Stimulated activated CD8-positive, alpha-beta memory T cell treated with anti-CD3 and anti-CD28 coated beads, Interleukin-4, amount 100 ng/mL, for 1 hour (primary cell): ENCODE results near the gene KIF13A.
"Not testable (repeated sequence)": the region's sequence is repeated elsewhere in the genome, so short reads cannot be mapped to it uniquely, and the experiment has no call there.

Experiments
- DNase-seq, 2 donors: peaks; one replicate each; pipeline ENCODE4 v3.0.0-alpha.2; 2020; ENCODE audit warnings: low read depth in 2 of 2, low spot score in 1 of 2

Gene KIF13A

DNA sequence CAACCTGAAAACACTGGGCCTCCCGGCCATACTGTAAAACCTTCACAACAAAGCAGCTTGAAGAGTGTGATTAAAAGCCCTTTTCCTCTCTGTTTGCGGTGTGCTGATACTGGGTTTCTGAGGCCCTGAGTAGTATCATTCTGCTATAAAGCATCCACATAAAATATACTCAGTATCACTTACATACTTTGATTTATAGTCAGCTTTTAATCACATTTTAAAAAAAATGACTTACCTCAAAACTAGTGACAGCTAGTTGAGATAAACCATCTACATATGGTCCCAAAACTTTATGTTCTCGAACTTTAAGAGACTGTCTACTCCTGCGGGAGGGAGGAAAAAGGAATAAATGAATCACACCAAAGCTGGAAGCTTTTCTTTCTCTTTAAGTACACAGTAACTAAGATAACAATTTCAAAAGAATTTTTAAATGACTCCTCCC, 135.7 kb downstream of the KIF13A start:
- DNase-seq, result no peak

DNA sequence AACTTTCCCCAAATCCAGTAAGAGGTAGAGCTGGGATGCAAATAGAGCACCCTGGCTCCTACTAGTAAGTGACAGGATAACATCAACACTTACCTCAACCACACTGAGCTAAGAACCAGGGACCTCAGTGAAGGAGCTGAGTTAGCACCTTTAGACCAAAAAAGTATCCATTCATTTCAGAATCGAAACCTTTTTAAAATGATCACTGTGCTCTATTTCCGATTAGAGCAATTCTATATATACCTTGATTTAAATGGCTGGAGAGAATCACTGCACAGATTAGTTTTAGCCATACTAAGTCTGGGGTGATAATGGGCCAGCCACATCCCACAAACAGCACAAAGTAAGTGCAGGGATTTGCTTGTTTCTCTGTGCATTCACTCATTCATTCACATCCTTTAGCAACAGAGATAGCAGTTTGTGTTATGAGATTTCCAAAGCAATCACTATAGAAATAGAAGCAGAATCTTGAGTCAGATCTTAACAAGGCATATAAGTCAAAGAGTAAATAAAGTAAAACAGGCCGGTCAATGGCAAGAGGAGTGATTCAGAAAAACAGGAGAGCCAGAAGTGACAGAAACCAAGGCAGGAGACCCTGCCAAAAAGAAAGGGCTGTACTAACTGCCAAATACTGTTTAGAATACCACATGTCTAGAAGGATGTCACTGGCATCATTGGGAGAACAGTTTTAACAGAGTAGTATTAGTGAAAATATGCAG, 136.3 kb downstream of the KIF13A start:
- DNase-seq, result no peak

DNA sequence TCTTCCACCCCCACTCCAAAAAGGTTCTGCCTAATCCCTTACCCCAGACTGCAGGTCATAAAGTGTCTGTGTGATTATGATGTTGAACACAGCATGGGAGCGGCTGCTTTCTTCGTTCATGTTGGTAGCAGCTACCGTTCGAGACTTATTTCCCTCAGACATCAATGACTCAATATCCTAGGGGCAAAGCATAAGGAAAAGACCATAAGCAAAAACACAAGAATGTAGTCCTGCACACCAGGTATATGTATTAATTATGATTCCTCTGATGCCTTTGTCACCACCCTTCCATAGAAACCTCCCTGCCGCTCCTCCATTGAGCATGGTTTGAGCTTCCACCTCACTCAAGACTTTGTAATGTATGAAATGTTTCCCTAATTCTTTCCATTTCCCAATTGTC, 137.2 kb downstream of the KIF13A start:
- no peak for DNase-seq

DNA sequence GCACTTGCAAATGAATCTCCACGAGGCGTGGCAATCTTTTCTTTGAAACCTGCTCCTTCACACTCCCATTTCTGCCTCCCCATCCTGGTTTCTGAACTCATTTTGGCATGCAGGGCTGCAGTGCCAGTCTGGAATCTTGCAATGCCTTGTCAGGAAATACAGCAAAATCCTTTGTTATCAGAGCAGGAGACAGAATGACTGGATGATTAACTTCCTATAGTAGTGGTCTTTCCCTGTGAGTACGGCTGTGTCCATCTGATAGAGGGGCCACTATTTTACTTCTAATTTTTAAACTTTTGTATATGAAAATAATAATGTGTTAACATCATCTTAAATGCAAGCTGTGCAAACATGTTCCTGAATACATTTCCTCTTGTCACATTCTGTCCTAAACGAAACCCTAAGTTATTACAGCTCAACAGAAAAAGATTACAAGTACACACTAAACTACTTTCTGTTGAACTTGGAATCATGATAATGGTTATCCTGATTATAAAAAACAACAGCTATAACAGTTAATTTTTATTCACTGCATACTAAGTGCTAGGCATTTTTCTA, 140.2 kb downstream of the KIF13A start:
- DNase-seq, result no peak

DNA sequence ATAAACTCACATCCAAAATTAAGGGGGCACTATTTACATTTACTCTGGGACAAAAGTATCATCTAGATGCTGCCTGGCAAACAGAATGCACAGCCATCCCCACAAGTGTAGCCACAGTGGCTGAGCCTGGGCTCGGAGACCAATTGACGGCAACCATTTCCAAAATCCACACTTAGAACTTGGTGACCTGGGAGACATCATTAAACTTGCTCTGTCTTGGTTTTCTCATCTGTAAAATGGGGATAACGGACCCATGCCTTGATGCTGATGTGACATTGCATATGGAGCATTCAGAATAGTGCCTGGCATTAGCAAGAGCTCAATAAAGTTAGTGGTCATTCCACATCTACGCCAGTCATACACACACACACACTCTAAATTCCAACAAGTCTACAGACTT, 140.7 kb downstream of the KIF13A start:
- DNase-seq, result no peak

DNA sequence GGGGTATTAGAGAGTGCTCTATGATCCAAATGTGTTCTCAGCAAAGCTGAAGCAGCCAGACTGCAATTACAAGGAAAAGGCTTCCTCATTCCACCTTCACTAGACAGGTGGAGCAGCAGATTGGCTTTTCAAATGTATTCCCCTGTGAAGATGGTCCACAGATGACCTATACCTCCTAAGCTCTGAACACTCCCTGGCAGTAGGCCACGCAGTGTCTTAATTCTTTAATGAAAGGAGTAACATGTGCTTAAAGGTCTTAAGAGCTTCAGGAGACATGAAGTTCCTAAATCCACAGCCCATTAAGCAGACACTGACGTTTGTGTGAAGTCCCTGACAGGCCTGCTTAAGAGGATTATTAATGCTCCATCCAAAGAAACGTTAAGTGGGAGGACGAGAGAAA, 141.8 kb downstream of the KIF13A start:
- DNase-seq, result no peak

DNA sequence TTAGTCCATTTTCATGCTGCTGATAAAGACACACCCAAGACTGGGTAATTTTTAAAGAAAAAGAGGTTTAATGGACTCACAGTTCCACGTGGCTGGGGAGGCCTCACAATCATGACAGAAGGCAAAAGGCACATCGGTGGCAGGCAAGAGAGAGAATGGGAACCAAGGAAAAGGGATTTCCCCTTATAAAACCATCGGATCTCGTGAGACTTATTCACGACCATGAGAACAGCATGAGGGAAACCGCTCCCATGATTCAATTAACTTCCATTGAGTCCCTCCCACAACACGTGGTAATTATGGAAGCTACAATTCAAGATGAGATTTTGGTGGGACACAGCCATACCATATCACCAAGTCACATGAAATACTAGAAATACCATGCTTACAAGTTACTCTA, 142.5 kb downstream of the KIF13A start:
- DNase-seq, result not testable (repeated sequence)

DNA sequence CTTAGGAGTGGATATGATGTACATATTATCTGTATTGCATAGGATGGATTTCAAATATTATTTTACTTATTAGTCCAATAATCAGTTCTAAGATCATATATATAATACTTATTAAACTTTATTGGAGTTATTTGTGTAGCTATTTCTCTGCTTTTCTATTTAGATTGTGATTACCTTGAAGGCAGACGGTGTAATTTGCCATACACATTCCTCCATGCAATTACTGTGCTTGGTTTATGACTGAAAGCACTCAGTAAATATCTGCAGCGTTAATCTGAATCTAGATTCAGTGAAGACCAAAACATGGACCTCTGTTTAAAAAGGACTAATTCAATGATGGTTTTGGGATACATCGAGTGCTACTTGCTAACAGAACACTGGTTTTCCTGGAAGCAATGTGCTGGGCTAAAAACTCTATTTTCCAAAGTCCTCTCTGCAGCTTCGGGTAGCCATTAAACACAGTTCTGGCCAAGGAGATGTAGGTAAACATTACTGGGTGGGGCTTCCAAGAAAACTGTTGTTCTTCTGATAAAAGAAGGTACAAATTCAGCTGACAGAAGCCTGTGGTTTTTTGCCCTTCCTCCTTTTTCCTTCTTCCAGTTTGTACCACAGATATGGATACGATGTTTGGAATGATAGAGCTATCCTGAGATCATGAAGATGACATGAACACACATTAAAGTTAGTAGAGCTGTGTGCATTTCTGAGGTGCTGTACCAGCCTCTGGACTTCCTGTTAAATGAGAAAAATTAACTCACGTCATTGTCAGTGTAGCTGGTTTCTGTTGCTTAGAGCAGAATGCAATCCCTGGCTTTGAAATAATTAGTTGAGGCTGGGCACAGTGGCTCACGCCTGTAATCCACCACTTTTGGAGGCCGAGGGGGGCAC, 144.3 kb downstream of the KIF13A start:
- no peak for DNase-seq

DNA sequence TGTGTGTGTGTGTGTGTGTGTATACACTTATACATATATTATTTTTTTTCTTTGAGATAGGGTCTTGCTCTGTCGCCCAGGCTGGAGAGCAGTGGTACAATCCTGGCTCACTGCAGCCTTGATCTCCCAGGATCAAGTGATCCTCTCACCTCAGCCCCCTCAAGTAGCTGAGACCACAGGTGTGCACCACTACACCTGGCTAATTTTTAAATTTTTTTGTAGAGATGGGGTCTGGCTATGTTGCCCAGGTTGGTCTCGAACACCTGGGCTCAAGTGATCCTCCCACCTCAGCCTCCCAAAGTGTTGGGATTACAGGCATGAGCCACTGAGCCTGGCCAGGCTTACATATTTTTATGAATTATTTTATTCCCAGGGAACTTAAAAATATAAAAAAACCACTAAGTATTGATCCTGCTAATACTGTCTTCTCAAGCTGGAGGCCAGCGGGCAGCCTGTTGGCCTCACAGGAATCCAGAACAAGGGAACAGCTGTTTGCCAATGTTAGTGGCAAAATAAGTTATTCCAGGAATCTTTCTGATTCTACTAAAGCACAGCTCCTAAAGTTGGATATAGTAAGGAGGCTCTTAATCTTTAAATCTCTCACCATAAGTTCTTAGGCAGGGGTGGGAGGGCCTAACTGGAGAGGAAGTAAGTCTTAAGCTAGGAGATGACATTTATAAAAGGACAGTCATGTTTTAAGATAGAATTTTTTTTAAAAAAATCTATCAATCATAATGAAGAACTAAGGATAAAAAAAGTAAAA, 145.2 kb downstream of the KIF13A start:
- no peak for DNase-seq

DNA sequence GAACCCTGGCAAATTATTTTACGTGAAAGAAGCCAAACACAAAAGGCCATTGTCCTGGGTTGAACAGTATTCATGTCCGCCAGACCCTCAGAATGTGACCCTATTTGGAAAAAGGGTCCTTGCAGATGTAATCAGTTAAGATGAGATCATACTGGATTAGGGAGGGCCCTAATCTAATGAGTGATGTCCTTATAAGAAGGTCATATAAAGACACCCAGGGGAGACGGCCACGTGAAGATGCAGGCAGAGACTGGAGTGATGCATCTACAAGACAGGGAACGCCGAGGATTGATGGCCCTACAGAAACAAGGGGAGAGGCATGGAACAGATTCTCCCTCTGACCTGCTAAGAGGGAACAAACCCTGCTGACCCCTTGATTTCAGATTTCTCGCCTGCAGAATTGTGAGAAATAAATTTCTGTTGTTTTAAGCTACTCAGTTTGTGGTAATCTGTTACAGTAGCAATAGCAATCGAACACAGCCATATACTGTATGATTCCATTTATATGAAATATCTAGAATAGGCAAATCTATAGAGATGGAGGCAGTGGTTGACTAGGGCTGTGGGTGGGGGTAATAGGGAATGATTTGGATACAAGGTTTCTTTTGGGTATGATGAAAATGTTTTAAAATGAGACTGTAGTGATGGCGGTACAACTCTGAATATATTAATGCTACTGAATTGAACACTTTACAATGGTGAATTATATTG, 147.8 kb downstream of the KIF13A start:
- DNase-seq, result no peak

DNA sequence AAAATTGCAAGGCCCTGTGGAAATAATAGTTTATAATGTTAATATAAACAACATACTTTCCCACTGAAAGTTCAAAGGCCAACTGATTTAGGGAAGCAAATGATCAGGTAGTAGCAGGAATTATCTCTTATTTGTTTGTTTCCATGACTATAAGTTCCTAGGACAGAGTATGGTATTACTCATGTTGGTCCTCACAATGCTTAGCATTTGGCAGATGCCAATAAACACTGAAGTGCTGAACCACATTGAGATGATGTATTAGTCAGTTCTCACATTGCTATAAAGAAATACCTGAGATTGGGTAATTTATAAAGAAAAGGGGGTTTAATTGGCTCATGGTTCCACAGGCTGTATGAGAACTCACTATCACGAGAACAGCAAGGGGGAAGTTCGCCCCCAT, 151.1 kb downstream of the KIF13A start:
- no peak for DNase-seq

DNA sequence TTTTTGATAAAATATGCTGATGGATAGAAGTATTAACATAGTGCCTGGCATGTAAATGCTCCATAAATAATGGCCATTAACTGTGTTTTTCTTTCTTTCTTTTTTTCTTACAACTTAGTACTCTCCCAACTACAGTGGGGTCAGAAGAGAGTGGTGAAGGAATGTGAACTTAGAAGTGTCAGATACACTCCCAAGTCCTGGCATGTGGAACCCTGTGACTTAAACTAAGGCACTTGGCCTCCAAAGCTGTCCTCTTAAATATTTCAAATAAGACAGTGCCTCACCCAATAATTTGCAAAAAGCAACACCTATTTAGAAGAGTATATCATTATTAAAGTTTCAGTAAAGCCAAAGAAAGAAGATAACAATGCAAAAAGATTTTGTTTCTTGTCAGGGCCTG, 151.7 kb downstream of the KIF13A start:
- no peak for DNase-seq

DNA sequence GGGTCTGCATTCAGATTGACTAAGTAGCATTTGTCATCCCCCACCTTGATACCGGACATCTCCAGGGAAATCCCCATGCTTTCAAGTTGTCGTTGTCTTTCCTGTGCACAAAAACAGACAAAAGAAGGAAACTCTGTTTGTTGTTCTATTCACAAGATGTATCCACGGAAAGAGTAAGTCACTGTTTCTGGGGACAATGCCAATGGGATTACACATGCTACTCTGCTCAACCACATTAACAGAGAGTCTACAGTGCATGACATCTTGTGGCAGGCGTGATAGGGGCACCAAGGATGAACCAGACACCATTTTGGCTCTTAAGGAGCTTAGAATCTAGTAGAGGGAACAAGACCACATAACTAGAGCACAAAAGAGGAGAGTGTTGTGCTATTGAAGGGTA, 156.3 kb downstream of the KIF13A start:
- DNase-seq, result no peak

DNA sequence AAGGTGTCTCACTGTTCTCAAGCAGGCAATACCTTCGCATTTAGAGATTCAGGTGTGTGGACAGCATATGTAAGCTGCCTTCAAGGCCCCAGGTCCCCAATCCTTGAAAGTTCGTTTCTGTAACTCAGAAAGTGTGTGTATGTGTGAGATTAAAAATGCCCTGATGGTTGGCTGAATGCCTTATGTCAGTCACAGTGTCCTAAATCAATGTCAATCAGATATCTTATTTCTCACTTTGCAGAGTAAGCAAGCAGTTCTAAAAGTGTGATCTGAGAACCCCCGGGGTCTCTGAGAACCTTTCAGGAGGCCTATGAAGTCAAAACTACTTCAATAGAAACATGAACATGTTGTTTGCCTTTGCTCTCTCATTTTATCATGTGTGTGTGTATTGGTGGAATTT, 157.5 kb downstream of the KIF13A start:
- DNase-seq, result no peak

DNA sequence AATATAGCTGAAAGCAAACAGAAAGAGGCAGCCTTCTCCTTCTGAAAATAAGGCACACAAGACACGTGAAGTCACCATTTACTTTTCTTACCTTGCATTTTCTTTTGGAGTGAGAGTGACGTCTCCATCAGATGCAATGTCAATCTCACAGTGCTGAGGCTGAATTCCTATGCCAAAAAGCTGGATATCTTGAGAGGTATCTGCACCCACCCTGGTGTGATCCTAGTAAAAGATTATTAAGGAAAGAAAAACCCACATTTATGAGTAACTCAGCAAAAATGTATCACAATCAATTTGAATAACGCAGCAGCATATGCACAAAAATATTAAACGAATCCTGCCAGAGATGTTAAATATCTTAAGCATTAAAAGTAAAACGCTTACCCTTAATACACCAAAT, 159.3 kb downstream of the KIF13A start:
- no peak for DNase-seq

DNA sequence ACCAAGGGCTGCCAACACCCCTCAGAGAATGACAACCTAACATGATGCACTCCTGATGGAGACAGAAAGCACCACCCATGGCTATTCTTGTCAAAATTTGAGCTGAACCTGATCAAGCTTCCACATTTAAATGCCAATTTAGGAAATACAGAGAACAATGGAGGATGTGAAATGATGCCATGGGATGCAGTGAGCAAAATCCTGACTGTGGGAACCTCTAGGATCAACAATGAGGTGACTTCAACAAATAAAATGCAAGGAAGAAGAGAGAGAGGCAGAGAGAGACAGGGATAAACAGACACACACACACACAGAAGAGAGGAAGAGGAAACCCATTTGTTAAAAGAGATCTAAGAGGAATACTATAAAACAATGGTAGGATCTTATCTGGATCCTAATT, 161.1 kb downstream of the KIF13A start:
- DNase-seq, result no peak

DNA sequence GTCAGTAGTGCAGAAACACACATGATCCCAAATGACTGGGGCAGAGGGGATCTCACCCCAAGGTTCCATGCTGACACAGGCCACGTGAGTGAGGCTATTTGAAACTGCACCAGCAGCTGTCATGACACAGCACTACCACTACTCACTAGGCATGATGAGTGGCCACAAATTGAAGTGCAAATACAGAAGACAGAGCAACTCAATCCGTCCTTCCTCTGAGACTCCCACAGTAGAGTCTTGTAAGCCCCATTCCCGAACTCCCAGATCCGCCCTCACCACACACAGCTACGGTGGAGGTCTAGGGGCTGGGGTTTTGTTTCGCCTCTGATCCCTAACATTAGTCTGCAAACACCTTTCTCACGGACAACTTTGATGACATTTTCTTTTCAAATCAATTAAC, 167.4 kb downstream of the KIF13A start:
- no peak for DNase-seq

DNA sequence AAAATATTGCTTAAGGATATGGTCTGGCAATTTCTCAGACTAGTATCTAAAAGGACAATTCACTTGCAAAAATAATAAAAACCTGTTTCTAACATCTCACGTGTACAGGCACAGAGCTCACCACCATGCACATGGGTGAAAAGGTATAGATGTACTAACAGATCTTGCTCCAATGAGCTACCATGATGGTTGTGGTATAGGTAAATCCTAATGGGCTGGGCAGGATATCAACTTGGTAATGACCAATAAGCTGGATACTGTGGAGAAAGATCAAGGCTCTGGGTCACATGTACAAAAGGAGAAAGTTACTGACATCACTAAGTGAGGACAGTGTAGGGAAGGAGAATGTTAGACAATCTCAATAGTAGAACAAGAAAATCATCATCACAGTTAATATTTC, 169.7 kb downstream of the KIF13A start:
- DNase-seq, result no peak

DNA sequence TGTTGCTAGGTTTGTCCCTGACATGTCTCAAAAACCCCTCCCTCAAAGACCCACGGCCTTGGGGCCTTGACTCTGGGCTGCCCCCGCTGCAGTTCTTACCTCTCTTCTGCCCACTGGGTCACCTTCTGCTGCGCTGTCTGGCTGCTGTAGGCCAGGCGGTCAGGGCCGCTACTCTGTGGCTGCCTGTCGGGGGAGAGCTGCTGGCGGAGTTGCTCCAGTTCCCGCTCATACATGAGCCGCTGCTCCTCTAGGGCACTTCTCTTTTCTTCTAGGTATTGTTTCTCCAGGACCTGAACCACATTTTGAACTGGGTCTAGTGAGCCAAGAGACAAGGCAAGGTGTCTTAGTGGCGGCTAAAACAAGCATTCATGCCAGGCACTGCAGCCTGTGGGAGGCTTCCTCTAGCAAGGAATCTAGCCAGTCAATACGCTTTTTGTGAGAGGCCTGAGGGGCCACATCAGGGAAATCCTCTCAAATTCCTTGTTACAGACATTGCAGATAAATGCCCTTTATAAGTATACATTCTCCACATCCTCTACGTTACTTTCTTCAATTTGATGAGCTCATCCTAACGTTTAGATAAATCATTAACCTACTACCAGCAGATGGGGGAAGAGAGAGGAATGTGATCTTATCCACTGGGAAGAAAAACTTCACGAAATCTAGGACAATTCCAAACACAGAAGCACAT, 170.4 kb downstream of the KIF13A start:
- DNase-seq, result no peak

DNA sequence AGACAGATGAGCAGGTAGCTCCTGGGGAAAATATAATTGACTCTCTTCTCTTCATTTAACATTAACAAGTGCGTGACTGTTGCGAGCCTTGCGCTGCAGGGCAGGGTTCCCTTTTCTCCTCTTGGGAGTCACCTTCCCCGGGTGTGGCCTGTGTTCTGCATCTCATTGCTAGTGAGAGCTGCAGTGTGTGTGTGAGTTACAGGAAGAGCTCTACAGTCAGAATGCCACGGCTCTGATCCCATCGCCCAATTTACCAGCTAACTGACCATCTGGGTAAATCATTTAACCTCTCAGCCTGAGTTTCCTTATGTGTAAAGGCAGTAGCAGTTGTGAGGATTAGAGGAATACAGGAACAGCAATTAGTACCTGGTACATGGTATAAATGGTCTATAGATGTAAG, 173.9 kb downstream of the KIF13A start:
- DNase-seq, result no peak
